Loucy (cell line): ENCODE measurements around the gene MALT1.

ENCODE experiments used
- H2AFZ ChIP-seq: fragments of 200-600 bp; sonication (generic); 2 replicates; pipeline ENCODE4 v1.6.0; 2016; ENCODE audit warnings: antibody characterized with exemption, mild to moderate bottlenecking, low read length, moderate library complexity
- H3F3A ChIP-seq: fragments of 200-600 bp; 2 replicates; pipeline ENCODE4 v1.6.0; 2016; ENCODE audit warnings: antibody characterized with exemption, low read depth, mild to moderate bottlenecking
- H3K27me3 ChIP-seq: fragments of 200-600 bp; sonication (generic); 2 replicates; pipeline ENCODE4 v1.6.1; 2014; ENCODE audit warnings: low read length, mild to moderate bottlenecking; ENCODE audit not compliant: insufficient read depth, poor library complexity, severe bottlenecking
- H3K36me3 ChIP-seq: fragments of 200-600 bp; sonication (generic); 2 replicates; pipeline ENCODE4 v1.6.1; 2016; ENCODE audit warnings: low read length; ENCODE audit not compliant: insufficient read depth
- H3K4me1 ChIP-seq: fragments of 200-600 bp; sonication (generic); 2 replicates; pipeline ENCODE4 v1.5.1; 2014; ENCODE audit warnings: low read length, mild to moderate bottlenecking; ENCODE audit not compliant: insufficient read depth, poor library complexity, severe bottlenecking
- H3K4me2 ChIP-seq: fragments of 200-600 bp; sonication (generic); 2 replicates; pipeline ENCODE4 v1.6.0; 2014; ENCODE audit warnings: antibody characterized with exemption, low read length, low read depth, mild to moderate bottlenecking; ENCODE audit not compliant: poor library complexity, severe bottlenecking
- H3K4me3 ChIP-seq: fragments of 200-600 bp; sonication (generic); 2 replicates; pipeline ENCODE4 v1.5.1; 2014; ENCODE audit warnings: low read length, mild to moderate bottlenecking, mixed read lengths; ENCODE audit not compliant: poor library complexity, severe bottlenecking
- H3K79me2 ChIP-seq: fragments of 200-600 bp; sonication (generic); 2 replicates; pipeline ENCODE4 v1.6.1; 2014; ENCODE audit warnings: low read length; ENCODE audit not compliant: insufficient read depth
- H3K9ac ChIP-seq: fragments of 200-600 bp; sonication (generic); 2 replicates; pipeline ENCODE4 v1.6.0; 2014; ENCODE audit warnings: mild to moderate bottlenecking, low read depth, low read length, moderate library complexity; ENCODE audit not compliant: poor library complexity, severe bottlenecking
- H3K9me2 ChIP-seq: fragments of 200-600 bp; sonication (generic); replicated peaks from 2 replicates; pipeline ENCODE4 v1.6.1; 2016; ENCODE audit warnings: low read depth, low read length, mixed read lengths
- H3K9me3 ChIP-seq: fragments of 200-600 bp; sonication (generic); 2 replicates; pipeline ENCODE4 v1.6.1; 2014; ENCODE audit warnings: mild to moderate bottlenecking, antibody characterized with exemption, low read length, low read depth; ENCODE audit not compliant: insufficient read depth
- H4K20me1 ChIP-seq: fragments of 200-600 bp; sonication (generic); 2 replicates; pipeline ENCODE4 v1.6.0; 2014; ENCODE audit warnings: antibody characterized with exemption, low read length, mild to moderate bottlenecking; ENCODE audit not compliant: insufficient read depth, poor library complexity, severe bottlenecking
- CTCF ChIP-seq: fragments of 200-600 bp; sonication (generic); conservative IDR thresholded peaks from 2 replicates; pipeline ENCODE4 v1.5.1; 2014; ENCODE audit warnings: mild to moderate bottlenecking, antibody characterized with exemption, low read length
- EZH2phosphoT487 ChIP-seq: fragments of 200-600 bp; IDR thresholded peaks from 2 replicates; pipeline ENCODE4 v1.6.1; 2018; ENCODE audit warnings: antibody characterized with exemption, mild to moderate bottlenecking, moderate library complexity, borderline replicate concordance

MALT1 gene

GRCh38 chr18:58781627-58782194 lies 110.4 kb downstream of the MALT1 start:
- Histone ChIP-seq H3K79me2 (no peaks in the 10 kb centered on the region), H2AFZ (no peak overlapping the region), H3K9ac (no peak overlapping the region), H3F3A (no peaks in the 10 kb centered on the region), H3K27me3 (no peaks in the 10 kb centered on the region), H3K4me2 (no peak overlapping the region), H3K36me3 (no peaks in the 10 kb centered on the region), H3K9me2 (no peaks in the 10 kb centered on the region), H3K4me1 (no peaks in the 10 kb centered on the region), H3K9me3 (no peaks in the 10 kb centered on the region), H4K20me1 (no peaks in the 10 kb centered on the region), H3K4me3 (no peak overlapping the region)
- peak; percentile 89 for TF ChIP-seq CTCF
- no peak for TF ChIP-seq EZH2phosphoT487

GRCh38 chr18:58784601-58785137 lies 113.4 kb downstream of the MALT1 start:
- no peaks in the 10 kb centered on the region for H3K9me3 ChIP-seq
- no peak overlapping the region for H2AFZ ChIP-seq
- no peaks in the 10 kb centered on the region for H3K27me3 ChIP-seq
- H3K9ac ChIP-seq: no peak overlapping the region
- no peaks in the 10 kb centered on the region for H3K4me1 ChIP-seq
- no peaks in the 10 kb centered on the region for H4K20me1 ChIP-seq
- no peak overlapping the region for H3K4me3 ChIP-seq
- no peak for TF ChIP-seq CTCF
- no peak for TF ChIP-seq EZH2phosphoT487
- H3K9me2 ChIP-seq: no peaks in the 10 kb centered on the region
- H3K79me2 ChIP-seq: no peaks in the 10 kb centered on the region
- H3F3A ChIP-seq: no peaks in the 10 kb centered on the region
- H3K36me3 ChIP-seq: no peaks in the 10 kb centered on the region
- no peak overlapping the region for H3K4me2 ChIP-seq

GRCh38 chr18:58785171-58785805 lies 114.0 kb downstream of the MALT1 start:
- no peaks in the 10 kb centered on the region for H3K27me3 ChIP-seq
- no peaks in the 10 kb centered on the region for H3K4me1 ChIP-seq
- H3F3A ChIP-seq: no peaks in the 10 kb centered on the region
- no peaks in the 10 kb centered on the region for H4K20me1 ChIP-seq
- H3K4me2 ChIP-seq: no peak overlapping the region
- TF ChIP-seq EZH2phosphoT487: no peak
- H3K9me3 ChIP-seq: no peaks in the 10 kb centered on the region
- no peak overlapping the region for H3K4me3 ChIP-seq
- no peaks in the 10 kb centered on the region for H3K9me2 ChIP-seq
- no peak overlapping the region for H2AFZ ChIP-seq
- no peaks in the 10 kb centered on the region for H3K36me3 ChIP-seq
- no peak overlapping the region for H3K9ac ChIP-seq
- no peaks in the 10 kb centered on the region for H3K79me2 ChIP-seq
